ENCODE data around the gene BPIFB4.
"Not testable (repeated sequence)": the region's sequence is repeated elsewhere in the genome, so short reads cannot be mapped to it uniquely, and the experiment has no call there.

BPIFB4 gene

DNA sequence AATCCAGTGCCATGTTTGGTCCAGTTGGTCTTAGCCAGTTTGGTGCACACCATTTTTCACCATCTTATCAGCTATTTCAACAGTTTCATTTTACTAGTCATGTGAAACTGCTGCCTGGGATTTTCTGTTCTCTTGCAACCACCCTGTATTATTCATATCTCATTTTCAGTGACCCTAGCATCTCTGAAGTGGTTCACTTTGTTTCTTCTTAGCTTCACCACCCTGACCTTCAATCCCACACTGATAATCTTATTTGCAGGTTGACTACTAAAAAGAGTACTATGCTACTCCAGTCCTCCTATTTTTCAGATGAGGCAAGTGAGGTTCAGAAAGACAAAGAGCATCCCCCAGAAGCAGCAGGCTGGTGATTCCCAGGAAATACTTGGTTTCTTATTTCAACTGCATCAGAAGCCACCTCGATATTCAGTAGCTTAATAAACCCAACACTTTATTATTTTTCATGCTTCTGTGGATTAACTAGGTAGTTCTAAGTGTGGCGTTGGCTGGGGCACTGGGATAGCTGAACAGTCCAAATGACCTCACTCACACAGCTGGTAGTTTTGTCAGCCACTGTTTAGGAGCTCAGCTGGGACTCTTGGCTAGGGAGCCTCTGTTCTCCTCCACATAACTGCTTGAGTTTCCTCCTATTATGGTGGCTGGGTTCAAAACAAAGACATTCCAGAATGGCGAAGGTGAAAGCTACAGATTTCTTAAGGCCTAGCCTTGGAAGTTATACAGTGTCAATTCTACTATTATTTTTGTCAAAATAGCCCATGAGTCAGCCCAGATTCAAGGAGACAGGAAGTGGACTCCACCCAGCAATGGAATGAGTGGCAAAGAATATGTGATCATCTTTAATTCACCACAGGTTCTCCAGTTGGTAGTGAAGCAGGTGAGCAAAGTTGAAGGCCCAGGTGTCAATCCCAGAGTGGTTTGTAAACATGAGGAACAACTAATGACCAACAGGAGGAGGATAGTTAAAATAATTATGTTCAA, 40.6 kb downstream of the BPIFB4 start:
- DNase-seq (ENCODE audit: low read depth in 3 of 3), result no peak

DNA sequence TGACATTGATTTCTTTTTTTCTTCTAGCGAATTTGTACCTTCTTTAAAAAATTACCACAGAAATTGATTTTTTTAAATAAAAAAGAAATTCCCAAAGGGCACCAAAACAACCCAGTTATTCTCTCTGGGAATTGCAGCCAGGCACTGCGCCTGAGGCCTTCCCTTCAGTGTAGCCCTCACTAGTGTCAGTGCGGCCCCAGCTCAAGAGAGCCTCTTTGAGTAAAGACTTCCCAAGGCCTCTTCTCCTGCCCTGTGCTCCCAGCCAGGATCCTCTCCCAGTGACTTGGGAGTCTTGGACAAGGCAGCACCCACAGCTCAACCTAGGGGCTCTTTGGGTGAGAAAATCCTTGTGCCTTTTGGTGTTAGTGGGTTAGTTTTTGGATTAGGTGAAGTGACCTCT, 41.5 kb downstream of the BPIFB4 start:
- no peak for DNase-seq (ENCODE audit: low read depth in 3 of 3)

DNA sequence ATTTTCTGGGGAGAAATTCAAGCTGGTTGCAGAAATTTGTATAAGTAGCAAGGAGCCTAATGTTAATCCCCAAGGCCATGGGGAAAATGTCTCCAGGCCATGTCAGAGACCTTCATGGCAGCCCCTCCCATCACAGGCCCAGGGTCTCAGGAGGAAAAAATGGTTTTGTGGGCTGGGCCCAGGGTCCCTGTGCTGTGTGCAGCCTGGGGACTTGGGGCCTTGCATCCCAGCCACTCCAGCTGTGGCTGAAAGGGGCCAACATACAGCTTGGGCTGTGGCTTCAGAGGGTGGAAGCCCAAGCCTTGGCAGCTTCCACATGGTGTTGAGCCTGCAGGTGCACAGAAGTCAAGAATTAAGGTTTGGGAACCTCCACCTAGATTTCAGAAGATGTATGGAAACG, 42.9 kb downstream of the BPIFB4 start:
- not testable (repeated sequence) for DNase-seq (ENCODE audit: low read depth in 3 of 3)

DNA sequence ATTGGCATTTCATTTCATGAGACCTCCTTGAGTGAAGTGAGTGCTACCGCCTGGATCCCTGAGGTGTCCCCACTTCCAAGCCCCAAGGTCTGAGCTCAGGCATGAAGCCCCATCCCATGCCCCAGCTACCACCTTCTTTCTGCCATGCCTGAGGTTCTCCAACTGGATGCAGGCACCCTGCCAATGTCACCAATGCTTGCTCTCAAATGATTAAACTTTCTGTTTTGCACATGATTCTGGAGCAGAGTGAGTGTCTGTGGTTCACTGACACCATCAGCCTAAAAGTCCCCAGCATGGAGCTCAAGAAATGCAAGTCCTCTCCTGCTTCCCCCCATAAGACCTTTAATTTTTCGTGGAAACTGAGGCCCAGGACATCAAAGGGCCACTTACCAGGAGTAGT, 44.8 kb downstream of the BPIFB4 start:
- no peak for DNase-seq (ENCODE audit: low read depth in 3 of 3)

DNA sequence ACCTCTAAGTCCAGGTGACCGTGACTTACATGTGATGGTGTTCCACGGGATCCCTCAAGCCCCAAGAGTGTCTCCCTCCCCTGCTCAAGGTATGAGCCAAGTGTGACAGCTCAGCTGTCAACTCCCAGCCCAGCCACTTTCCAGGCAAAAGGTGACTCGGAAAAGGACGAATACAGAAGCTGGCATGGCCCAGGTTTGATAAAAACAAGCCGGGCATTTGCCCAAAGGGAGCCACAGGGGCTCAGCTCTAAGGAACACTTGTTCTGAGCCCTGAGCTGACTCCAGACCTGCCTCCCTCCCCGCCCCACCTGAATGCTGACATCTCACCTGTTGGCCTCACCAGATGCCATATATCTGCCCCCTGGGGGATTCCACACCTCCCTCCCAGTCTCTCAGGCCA, 45.6 kb downstream of the BPIFB4 start:
- DNase-seq (ENCODE audit: low read depth in 3 of 3), result no peak

DNA sequence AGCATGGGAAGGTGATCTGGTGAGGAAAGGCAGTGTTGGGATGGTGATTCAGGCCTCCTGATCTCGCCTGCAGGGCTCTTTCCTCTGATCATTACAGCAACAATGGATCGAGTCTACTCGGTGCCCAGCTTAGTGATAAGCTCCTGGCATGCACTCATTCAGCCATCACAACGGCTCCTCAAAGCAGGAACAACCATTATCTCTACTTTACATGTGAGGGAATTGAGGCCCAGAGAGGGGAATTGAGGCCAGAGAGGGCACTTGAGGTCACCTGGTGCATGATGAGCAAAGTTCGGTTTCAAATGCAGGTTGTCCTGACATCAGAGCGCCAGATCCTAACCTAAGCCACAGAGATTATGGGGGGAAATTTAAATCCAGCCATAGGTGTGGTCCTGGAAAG, 46.5 kb downstream of the BPIFB4 start:
- no peak for DNase-seq (ENCODE audit: low read depth in 3 of 3)

DNA sequence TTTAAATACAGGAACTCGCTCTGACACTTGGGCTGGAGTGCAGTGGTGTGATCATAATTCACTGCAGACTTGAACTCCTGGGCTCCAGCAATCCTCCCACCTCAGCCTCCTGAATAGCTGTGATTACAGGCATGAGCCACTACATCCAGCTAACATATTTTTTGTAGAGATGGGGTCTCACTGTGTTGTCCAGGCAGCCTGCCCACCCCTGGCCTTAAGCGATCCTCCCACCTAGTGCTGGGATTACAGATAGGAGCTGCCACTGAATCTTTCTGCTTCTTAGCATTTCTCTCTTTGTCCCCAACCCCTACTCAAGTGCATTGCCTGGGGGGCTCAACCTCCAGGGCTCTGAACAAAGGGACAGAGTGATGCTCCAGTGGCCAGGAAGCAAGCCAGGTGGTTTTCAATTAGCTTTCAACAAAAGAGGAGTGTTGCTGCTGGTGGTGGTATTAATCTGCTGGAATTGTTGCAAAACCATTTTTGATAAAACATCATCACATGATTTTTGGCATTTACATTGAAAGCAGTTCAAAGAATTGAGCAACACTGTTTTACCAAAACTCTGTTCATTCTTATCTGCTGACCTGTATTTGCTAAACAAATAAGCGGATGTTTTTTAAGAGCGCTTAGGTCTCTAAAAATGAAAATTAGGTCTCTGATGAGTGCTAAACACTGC, 48.1 kb downstream of the BPIFB4 start:
- no peak for DNase-seq (ENCODE audit: low read depth in 3 of 3)

DNA sequence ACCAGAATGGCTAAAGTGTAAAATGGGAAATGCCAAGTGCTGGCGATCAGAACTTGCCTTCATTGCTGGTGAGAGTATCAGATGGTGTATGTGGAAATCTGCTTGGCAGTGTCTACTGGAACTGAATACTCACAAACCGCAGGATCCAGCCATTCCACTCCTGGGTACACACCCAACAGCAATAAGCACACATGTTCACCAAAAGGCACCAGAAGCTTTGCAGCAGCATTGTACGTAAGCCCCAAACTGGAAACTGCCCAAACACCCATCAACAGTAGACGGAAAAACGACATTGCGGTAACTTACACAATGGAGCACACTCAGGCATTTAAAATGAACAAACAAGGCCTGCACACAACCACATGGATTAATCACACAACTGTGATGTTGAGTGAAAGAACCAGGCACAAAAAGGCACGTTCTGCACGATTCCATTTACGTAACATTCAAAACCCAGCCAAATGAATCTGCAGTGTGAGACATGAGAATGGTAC, 51.2 kb downstream of the BPIFB4 start:
- no peak for DNase-seq (ENCODE audit: low read depth in 3 of 3)

DNA sequence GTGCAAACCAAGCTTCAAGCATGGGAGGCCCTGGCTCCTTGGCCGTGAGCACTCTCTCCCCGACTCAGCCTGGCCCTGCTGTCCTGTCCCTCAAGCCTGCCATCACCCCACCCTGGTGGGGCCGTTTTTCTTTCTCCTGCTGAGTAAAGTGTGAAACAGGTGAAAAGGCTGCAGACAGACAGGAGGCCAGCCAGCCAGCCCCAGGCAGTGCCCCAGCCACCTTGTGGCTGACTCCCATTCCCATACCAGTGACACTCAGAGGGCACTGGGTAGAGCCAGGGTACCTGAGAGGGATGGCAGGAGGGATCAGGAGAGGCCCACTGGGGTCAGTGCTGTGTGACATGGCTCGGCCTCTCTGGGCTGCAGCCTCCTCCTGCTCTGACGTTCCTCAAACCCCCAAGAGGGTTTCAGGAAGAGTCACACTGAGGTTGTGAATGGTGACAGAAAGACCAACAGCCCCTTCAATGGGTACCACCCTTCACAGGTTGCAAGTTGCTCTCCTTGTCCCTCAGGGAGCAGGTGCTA, 52.6 kb downstream of the BPIFB4 start:
- DNase-seq (ENCODE audit: low read depth in 3 of 3), result no peak

DNA sequence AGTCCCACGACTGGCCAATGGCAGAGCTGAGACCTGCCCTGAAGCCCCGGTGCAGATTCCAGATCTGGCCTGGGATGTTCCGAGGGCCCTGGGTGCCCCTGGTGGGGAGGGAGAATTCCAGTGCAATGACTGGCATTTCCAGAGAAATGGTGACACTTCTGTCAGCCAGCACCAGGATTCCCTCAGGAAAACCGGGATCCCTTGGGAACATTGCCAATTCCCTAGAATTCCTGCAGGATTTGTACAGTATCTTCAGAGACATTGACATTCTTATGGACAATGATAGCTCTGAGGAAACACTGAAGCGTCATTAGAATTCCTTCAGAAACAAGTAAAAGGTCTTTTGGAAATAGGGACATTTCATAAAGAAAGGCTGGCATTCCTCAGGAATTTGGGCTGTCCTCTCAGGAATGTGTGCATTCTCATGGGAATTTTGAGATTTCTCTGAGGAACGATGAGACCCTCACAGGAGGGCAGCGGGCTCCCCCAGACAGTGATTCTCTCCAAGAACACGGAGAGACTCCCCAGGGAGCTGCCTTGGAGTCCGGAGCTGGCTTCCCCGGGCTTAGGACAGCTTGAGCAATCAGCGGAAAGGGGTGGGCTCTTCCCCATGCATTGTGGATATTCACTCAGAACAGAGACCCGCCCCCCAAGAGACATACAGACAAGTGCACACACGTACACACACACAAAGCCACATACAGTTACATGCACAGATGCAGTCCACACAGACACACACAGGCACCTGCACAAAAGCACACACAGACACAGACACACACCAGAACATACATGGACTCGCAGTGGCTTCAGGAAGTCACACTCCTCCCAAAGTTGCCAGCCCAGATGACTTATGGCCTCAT, 53.3 kb downstream of the BPIFB4 start:
- no peak for DNase-seq (ENCODE audit: low read depth in 3 of 3)

DNA sequence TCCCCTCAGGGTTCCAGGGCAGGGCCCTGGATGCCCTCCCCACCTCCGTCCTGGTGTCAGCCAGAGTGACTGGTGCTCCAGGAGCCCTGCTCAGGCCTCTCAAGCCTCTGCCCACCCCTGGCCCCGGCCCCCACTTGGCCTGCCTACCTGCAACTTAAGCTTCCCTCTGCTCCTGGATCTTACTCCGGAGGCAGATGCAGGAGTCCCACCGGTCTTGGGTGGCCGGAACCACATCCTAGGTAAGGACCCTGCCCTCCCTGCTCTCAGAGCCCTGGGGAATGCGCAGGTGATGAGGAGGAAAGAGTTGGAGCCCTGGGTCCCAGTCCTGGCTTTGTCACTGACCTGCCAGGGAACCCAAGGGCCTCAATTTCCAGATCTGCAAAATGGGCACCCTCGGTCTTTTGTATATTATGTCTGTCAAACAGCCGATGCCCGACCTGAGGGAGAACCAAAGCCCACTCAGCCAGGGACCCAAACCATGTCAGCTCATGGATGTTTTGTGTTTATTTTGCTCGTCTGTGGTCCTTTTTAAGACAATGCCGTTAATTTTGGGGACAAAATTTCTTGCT, 54.0 kb downstream of the BPIFB4 start:
- no peak for DNase-seq (ENCODE audit: low read depth in 3 of 3)

DNA sequence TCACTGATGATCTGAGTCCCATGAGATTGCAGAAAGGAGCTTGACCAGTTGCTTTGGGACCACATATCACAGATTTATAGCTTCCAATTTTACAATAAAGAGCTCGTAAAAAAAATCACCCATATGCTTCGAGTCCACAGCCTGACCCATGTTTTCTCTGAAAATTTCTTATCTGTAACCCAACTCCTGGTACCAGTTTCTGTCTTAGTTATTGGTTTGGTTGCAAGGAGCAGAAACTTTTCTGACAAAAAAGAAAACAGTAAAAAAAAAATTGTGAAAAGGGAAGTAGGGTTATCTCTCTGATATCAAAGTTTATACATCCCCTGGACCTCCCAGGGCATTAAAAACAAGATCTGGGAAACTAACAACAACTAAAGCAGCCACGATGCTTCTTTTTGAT, 57.8 kb downstream of the BPIFB4 start:
- DNase-seq (ENCODE audit: low read depth in 3 of 3), result no peak

DNA sequence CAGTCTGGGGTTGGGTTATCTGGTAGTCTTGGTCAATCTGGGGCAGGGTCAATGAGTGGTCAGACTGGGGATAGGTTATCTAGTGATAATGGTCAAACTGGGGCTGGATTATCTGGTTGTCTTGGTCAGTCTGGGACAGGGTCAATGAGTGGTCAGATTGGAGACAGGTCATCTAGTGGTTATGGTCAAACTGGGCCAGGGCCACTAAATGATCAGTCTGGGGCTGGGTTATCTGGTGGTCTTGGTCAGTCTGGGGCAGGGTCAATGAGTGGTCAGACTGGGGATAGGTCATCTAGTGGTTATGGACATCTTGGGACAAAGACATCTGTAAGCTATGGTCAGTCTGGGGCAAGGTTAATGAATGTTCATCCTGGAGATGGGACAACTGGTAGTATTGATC, 60.0 kb downstream of the BPIFB4 start:
- no peak for DNase-seq (ENCODE audit: low read depth in 3 of 3)

DNA sequence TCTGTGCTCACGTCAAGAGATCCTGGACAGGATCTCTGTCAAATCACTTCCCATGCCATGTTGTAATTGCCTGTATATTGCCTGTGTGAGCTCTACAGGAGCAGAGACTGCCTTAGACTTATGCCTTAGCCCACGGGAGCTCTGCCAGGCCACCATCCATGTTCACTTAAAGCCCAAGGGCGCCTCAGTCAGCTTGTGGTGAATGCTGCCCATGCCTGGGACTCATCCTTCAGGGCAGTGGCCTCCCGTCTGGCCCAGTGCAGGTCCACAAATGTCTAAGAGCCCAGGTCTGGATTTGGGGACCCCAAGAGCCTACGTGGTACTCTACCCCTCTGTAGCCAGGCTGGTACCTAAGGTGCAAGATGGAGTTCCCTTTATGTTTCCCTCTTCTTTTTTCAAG, 66.1 kb downstream of the BPIFB4 start:
- no peak for DNase-seq (ENCODE audit: low read depth in 3 of 3)

DNA sequence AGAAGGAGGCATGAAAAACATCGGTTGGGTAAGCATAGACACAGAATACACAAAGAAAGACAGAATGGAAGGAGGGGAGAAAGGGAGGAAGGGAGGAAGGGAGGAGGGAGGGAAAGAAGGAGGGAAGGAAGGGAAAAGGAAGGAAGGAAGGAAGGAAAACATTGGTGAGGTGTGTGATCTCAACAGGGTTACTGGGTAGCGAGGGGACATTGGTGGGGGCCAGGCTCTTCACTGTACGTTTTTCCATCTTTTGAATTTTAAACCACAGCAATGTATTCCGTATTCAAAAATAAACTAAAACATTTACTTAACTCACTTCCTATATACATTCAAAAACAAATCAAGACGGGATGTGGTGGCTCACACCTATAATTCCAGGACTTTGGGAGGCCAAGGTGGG, 67.9 kb downstream of the BPIFB4 start:
- no peak for DNase-seq (ENCODE audit: low read depth in 3 of 3)

DNA sequence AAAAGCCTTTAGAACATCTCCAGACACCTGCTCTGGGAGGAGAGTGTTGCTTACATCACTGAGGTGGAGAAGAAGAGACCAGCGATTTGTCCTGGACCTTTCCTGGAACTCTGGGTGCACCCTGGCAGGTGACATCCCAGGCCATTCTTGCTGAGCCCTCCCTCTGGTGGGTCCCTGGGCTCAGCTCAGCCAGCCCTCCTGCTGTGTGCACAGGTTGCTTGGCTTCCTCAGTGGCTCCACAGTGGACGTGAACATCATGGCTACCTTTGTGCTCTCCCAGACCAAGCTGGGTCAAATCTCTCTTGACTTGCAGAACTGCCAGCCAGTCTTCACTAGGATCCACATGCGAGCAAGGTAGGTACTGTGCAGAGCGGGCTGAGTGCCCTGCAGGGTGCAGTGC, 68.6 kb downstream of the BPIFB4 start:
- no peak for DNase-seq (ENCODE audit: low read depth in 3 of 3)

DNA sequence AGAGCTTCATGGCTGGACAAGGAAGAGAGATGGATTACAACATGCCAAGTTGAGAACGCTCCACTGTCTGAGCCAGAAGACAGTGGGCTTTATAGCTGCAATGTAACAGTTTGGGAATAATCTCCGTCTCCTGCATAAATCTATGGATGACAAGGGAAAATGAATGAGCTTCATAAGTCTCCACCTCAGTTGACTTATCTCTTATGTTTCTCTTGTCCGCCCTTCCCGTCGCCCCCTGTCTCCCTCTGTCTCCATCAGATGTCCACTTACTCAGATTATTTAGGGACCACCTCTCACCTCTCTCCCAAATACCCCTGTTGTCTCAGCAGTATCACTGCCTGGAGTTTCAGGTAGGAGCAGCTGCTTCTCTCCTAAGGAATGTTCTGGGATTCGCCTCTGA, 74.8 kb downstream of the BPIFB4 start:
- no peak for DNase-seq (ENCODE audit: low read depth in 3 of 3)

DNA sequence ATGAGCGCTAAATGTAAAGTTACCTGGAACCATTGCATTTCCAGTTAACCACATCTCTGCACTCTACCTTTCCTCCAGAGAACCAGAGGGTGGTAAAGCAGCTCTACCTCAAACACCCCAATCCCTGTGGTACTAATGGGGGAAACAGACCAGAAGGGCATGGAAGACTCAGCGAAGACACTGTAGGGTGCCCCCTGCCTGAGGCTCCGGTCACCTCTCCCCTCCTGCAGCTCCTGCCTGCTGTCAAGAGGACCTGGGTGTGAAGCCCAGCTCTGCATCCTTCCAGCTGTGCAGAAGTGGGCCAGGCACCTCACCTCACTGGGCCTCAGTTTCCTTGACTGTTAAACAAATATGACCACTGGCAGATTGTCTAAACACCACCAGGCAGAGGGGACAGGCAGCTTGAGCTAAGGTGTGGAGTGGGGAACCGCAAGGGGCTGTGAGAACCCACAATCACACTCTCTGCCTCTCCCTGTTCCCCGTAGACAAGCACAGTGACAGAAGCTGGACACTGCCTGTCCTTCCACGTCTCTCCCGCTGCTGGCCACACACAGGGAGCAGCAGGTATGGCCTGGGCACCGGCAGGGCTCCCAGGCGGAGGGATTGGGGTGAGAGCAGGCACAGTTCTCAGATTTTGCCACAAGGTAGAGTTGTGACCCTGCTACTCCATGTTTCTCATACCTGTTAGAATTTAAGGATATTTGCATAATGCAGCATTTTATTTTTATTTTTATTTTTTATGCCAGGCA, 79.4 kb downstream of the BPIFB4 start:
- DNase-seq (ENCODE audit: low read depth in 3 of 3), result no peak

DNA sequence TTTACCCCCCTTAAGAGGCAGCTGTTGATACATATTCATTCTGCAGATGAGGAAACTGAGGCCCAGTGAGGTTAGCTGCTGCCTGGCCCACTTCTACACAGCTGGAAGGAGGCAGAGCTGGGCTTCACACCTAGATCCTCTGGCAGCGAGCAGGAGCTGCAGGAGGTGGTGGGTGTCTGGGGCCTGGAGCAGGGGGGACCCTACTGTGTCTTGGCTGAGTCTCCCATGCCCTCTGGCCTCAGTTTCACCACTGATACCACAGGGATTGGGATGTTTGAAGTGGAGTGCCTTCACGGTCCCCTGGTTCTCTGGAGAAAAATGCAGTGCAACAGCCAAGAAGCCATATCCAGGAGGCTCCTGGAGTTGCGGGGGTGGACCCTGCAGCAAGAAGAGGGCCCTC, 80.3 kb downstream of the BPIFB4 start:
- no peak for DNase-seq (ENCODE audit: low read depth in 3 of 3)

DNA sequence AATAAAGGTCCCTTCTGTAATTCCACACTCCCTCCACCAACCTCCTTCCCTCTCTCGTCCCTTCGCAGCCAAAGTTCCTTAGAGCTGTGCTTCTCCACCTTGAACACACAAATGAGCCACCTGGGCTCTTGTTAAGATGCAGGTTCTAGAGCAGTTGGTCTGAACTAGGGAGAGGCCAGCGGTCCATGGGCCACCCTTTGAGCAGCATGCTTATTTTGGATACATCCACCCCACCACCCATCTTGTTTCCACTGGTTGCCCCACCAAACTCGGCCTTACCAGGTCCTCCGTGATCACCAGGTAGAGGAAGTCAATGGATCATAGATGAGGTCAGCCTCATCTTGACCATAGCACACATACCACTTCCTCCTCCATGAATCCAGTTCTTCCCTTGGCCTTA, 81.2 kb downstream of the BPIFB4 start:
- no peak for DNase-seq (ENCODE audit: low read depth in 3 of 3)

All from stimulated activated CD4-positive, alpha-beta T cell treated with anti-CD3 and anti-CD28 coated beads, TNF-alpha, amount 100 ng/mL, for 48 hours (primary cell).